LoVo (cell line): ENCODE data around the gene MDH1B.
A peak's percentile ranks its signal among the peaks of the same experiment; 100 is the strongest.

Experiments
- DNase-seq: peaks from one replicate; pipeline ENCODE4 v3.0.0-alpha.2; 2016; ENCODE audit warnings: low spot score

MDH1B gene

GRCh38 chr2:206693399-206694137 is 71.6 kb downstream of the MDH1B start:
- peak; percentile 59 for DNase-seq

DNA sequence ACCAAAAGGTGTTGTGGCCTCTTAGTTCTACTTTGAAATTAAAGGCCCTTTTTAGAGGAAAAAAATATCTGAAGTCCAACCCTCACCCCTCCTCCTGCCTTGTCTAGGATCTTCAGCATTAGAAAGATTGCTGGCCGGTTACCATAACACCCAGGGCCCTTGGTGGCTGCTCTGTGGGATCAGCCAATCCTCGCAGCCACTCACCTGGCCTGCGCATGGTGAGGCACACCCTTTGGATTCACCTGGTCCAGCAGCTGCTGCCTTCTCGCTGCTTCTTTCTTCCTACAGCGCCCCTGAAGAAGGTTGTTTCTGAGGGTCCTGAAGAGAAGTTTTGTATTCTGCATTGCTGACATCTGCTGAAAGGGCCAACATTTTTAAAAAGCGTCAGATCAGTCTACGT is 72.2 kb downstream of the MDH1B start:
- no peak for DNase-seq

DNA sequence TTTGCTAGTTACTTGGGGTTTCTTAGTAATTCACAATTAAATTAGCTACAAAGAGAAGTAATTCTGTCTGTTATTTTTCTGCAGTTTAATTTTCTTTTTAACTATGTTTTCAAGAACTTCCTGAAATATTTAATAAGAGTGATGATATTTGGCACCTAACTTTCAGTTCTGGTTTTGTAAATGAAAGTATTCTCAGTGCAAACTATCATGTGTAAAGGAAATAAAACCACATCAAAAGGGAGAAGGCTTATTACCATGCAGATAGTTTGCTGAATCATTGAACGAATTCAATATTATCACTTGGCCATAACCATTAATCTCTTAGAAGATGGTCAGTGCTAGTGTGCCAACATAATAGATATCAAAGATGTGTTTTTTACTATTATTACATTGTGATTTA is 76.1 kb downstream of the MDH1B start:
- no peak for DNase-seq

GRCh38 chr2:206688453-206688852 is 76.7 kb downstream of the MDH1B start:
- DNase-seq = no peak
